ENCODE data around the gene RBBP7.

DNA sequence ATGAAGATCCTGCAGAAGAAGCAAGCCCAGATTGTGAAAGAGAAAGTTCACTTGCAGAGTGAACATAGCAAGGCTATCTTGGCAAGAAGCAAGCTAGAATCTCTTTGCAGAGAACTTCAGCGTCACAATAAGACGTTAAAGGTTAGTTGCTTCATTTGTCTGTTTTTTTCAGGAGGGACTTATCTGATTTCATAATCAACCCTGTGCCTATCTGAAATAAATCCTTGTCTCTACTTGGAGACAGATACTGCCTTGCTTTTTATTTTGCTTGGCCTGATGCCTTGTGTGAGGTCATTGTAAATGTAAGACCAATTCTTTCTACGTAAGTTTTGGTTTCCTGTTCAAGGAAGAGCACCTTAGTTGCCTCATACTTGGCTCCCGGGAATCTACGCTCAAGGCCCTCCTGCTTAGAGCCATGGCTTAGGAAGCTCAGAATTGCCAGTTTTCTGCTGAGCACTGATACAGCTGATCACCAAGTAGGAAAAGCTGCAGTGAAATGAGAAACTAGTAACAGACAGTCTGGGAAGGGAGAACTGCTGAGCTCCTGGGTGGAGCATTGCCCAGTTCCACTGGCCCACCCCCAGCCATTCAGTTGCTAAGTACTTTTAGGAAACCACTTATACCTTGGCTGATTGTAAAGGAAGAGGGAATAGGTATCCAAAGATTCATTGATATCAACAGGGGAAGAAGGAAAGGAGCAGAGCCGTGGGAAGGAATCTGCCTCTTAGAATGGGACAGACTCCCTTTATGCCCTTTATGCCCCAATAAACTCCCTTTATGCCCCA is 41.8 kb downstream of the RBBP7 start:
- no peak for TF ChIP-seq CTCF (IDR thresholded peaks at IDR 0.05)
- TF ChIP-seq ZFX (IDR thresholded peaks at IDR 0.05; ENCODE audit: borderline replicate concordance), result no peak
